Measurements from ENCODE around the gene NECAB3.

NECAB3 gene

DNA sequence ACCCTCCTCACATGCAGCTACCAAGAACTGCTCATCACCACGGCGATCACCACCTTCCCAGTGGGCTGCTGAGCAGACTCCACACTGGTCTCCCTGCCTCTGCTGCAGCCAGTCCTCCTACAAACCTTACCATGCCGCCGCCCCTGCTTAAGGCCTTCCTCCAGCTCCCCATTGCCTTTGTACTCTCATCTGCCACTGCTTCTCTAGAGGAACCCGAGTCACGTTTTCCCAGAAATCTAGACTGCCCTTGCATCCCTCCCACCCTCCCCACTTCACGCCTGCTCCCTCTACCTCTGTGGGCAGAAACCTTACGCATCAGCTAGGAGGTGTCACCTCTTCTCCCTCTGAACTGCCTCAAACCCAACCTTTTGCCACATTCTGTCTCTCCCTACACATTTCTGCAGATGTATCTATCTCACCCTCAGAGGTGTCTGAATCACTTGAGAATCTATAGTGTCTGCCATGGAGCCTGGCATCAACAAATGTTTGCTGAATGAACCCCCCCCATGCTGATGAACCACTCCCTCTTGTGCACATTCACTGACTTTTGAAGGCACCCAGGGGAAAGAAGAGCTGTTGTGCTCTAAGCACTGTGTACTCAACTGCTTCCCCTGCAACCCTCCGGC lies 7.6 kb upstream of the NECAB3 start:
- DNase-seq, result peak in 1 of 10 donors; percentile 77
- intact Hi-C loops (cut with DNase I), result no loop called here

DNA sequence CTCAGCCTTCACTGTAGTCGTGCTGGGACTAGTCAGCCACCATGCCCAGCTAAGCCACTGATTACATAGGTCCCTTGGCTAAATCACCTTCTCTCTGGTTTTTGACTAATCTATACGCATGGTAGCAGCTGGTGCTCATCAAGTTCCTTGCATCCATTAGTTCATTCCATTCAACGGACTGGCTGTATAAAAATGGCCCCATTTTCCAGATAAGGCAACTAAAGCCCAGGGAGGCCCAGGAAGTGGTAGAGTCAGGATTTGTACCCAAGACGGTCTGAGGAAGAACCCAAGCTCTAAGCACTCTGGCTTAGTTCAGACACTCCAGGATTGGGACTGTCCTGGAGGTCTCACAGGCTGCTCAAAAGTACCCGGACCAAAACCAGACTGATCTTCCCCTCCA lies 7.1 kb upstream of the NECAB3 start:
- no peak for DNase-seq

DNA sequence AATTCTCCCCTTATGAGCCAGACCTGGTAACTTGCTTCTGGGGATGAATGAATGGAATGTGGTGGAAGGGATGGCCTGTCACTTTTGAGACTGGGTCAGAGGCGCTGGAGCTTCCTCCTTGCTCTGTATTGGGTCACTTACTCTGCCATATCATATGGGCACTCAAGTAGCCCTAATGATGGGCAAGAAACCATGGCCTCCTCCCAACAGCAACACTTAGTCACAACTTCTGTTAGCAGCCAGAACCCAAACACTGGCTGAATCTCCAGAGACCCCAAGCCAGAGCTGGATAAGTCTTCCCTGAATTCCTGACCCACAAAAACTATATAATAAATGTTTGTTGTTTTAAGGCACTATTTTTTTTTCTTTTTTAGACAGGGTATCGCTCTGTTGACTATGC lies 6.5 kb upstream of the NECAB3 start:
- no peak for DNase-seq
- intact Hi-C loops (cut with DNase I), result no loop called here

More for the DNA sequence above, 7.1 kb upstream of the NECAB3 start:
- intact Hi-C loops (cut with DNase I), result no loop called here

DNA sequence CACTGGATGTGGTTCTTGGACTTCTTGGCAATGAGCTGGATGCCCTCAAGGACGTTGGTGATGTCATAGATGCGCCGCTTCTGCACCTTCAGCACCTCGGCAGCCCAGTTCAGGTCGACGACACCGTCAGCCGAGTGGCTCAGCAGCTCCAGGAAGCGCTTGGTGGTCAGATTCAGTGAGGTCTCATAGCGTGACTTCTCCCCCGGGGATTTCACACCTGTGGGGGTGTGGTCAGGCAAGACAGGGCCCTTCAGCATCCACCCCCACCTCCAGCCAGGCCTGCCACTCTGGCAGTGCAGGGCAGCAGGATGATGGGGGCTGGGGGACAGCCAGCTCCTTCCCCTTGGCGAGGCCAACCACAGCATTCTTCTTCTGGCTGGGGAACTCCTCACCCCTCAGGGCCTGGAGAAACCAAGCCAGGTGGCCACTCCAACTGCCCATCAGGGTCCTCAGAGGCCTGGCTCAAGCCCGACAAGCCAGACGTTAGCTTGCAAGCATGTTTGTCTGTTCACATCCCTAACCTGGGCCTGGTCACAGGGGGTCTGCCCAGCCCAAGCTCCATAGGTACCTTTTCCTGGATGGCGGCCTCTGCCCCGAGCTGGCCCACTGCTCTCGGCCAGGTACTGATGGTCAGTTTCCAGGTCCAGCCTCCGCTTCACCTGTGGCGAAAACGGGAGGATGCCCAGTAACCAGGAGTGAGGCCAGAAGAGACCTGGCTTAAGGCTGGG lies 5.7 kb upstream of the NECAB3 start:
- DNase-seq, result no peak
- intact Hi-C loops (cut with DNase I), result no loop called here

DNA sequence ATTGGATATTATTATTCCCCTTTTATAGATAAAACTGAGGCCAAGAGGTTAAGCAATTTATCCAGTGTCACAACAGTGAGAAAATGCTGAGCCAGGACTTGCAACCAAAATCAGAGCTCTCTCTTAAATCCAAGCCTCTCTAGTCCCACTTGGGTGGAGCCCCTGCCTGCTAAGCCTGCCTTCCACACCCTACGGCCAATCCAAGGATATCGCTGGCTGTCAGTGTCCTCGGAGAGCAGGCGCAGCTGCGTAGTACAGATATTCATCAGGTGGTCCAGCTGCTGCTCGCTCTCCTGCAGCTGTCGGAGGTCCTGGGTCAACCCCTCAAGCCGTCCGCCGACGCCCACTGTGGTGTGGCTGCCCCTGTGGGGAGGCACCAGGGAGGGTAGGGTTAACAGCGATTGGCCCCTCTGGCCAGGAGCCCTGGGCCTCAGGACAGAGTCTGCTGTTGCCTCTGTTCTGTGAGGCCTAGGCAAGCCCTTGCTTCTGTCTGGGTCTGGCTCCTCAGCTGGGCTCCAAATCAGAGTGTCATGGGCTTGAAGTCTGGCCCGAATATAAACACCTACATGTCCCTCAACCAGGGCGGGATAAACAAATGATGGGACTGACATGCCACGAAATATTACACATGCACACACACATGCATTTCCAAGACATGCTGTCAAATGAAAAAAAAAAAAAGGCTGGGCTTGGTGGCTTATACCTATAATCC lies 3.9 kb upstream of the NECAB3 start:
- intact Hi-C loops (cut with DNase I), result no loop called here
- peak in 1 of 10 donors; percentile 73 for DNase-seq

DNA sequence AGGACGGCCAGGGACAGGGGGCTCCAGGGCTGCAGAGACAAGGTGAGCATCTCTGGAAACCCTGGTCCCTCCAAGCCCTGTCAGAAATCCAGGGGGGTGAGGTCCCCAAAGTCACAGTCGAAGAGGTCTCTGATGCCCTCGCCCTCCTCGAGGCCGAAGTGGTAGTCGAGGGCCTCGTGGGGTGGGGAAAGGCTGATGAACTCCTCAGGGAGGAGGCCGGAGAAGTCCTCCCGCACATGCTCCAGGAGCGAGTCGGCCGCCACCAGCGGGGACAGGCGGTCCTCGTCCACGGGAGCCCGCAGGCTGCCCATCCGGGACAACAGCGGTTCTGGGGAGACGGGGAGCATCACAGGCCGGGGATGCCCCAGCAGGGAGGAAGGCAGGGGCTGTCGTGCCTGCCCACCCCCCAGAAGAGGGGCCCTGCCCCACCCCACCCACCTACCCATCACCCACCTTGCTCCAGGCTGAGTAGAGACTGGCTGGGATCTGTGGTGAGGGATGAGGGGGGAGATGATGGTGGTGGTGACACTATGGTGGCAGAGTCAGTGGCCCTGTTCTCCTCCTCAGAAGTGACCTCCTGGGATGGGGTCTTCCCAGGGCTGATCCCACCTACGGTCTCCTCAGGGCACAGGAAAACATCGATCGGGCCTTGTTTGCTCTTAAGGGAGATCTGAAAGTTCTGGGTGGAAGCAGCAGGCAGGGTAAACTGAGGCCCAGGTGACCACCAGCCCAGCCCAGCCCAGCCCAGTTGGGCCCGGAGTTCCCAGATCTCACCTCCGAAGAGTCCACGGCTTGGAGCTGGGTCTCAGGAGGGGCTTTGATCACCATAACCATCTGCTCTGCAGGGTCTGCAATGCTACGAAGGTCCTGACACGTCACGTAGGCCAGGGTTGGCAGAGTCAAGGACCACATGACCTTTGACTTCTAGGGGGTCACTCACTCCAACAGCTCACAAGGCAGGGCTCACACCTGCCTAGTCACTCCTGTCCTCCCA lies 2.7 kb upstream of the NECAB3 start:
- intact Hi-C loops (cut with DNase I), result no loop called here
- peak in 1 of 10 donors; percentile 82 for DNase-seq

DNA sequence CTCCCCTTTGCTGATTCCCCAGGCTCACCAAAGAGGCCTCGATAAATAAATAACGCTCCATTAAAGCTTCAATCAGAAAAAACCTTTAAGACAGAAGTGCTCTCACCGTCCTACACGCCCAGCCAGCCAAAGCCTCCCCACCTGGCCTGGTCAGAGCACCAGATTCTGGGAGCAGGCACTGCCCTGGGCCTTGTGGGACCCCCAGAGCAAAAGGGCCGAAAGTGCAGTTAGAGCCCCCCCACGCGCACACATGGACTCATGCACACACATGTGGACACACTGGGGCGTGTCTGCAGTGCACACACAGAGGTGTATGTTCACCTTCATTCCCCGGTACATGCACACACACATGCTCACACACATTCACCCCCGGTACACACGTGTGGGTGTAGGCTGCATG lies 1.9 kb upstream of the NECAB3 start:
- intact Hi-C loops (cut with DNase I), result no loop called here

DNA sequence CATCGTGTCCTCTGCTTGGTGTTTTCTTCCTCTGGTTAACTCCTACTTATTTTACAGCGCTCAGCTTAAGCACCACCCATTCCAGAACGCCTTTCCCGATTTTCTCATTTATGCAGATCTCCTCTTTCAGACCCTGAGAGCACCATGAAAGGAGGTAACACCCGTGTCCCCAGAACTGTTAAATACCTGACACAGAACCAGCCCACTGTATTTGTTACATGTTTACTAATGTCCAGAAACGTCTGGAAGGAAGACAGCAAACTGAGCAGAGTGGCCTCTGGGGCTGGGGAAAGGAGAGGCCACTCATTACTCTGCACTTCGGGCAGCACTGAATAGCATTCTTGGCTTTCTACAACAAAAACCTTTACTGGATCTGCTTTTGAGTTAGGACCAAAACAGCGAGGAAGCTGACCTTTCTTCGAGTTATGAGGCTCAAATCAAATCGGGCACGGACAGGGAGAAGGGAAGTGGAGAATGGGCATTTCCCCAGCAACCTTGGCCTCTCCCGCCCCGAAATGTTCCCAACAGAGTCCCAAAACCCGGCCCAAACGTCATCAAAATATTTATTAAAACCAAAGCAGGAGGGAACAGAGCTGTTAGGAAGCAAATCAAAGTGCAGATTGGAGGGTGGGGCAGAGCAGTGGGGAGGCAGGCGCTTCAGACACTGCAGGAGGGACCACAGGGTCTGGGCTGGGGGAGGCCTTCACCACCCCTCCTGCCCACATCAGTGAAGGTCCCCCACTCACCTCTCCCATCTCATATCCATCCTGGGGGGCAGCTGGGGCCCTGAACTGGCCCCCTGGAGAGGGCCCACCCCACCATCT lies 1.1 kb upstream of the NECAB3 start:
- no peak for DNase-seq
- intact Hi-C loops (cut with DNase I), result no loop called here

More for the DNA sequence above, 1.9 kb upstream of the NECAB3 start:
- DNase-seq, result no peak

DNA sequence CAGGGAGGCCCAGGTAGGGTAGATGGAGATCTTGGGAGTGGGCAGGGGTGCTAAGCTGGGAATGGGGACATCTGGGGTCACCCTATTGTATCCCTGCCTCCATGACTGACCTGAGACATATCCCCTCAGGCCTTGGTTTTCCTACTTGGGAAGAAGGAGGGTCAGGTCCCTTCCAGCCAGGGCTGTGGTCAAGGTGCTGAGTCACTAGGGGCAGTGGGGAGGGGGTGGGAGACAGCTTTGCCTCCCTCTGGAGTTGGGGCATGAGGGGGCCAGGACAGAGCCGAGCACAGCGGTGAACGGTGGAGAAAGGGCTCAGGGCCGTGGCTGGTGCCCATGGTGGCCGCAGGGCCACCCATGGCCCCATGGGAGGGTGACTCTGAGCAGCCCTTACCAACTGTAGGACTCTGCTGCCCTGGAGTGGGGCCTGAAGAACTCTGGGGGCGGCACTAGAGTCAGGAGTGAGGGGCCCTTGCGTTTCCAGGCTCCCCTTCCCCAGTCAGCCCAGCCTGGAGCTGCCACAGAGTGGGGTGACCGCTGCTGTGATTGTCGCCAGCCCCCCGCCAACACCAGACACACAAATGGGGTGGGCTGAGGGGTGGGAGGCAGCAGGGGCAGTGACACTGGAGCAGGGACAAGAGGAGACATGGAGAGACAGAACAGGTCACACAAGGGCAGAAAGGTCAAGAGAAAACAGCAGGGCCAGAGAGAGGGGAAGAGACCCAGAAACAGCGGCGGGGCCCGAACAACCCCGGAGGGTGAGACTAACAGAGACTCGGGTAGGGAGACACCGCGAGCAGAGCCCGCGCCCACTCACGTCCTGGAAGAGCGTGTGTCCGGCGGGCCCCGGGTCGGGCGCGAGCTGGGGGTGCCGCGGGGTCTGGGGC lies 576 bp downstream of the NECAB3 start:
- intact Hi-C loops (cut with DNase I), result no loop called here
- no peak for DNase-seq

DNA sequence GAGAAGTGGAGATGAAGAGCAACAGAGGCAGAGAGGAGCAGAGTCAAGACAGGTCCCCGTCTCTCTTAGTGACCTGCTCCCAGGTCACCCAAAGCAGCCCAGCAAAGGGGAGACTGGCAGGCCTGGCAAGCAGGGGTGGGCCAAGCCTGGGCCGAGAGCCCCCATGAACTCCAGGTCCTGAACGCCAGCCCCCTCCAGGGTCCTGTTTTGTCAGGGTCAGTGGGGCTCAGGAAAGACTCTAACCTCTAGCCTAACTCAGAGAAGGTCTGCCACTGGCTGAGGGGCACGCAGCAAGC lies 1.2 kb downstream of the NECAB3 start:
- intact Hi-C loops (cut with DNase I), result no loop called here
- DNase-seq, result no peak

DNA sequence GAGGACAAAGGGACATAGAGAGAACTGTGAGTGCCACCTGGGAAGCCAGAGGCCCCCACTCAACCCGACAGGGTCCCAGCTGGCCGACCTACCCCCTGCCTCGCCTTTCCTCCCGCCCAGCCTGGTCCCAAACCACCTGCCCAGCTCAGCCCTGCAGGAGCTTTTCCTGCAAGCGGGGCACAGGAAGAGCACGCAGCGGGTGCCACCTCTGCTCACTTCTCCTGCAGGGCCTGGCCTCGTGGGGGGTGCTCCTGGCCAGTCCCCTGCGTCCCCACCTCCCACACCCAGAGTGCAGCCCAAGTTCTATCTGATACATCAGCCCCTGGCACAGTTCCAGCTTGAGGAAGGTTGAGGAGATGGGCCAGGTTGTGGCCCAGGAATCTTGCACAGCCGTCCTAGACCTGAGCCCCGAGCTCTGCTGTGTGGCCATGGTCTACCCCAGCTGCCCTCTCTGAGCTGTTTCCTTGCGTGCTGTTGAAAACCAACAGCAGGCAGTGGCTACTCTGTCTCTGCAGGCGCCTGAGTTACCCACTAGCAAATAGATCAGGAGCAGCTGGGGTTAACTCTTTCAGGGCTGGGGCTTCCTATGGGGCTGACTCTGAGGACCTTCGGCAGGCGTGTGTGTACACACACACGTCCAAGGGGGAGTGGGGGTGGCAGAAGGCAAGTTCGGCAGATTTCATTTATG lies 1.7 kb downstream of the NECAB3 start:
- DNase-seq, result peak in 1 of 10 donors; percentile 82
- intact Hi-C loops (cut with DNase I), result no loop called here

DNA sequence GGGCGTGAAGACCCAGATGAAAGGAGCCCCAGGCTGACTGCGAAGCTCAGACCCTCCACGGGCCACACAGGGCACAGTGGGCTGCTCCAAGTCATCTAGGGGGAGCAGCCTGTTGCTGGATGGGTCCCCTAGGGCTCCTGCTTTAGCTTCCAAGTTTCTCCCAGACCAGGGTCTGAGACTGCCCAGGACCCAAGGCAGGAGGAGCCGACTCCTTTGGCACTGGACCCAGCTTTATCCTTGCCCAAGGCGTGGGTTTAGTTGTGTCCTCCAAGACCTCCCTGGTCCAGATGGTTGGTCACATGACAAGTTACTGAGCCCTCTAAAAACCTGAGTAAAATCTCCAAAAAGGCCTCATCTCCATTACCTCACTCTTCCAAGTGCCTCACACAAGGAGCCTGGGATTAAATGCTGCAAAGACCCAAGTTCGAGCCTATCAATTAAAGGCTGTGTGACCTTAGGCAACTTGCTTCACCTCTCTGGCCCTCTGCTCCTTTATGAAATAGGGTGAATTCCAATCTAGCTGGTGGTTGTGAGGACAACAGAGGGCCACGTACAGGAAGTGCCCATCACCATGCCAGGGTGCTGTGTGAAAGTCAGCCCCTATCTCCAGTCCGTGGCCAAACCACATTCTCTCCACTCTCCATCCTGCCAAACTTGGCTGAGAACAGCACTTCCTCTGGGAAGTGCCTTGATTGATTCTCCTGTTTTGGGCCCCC lies 2.5 kb downstream of the NECAB3 start:
- no peak for DNase-seq
- intact Hi-C loops (cut with DNase I), result no loop called here

DNA sequence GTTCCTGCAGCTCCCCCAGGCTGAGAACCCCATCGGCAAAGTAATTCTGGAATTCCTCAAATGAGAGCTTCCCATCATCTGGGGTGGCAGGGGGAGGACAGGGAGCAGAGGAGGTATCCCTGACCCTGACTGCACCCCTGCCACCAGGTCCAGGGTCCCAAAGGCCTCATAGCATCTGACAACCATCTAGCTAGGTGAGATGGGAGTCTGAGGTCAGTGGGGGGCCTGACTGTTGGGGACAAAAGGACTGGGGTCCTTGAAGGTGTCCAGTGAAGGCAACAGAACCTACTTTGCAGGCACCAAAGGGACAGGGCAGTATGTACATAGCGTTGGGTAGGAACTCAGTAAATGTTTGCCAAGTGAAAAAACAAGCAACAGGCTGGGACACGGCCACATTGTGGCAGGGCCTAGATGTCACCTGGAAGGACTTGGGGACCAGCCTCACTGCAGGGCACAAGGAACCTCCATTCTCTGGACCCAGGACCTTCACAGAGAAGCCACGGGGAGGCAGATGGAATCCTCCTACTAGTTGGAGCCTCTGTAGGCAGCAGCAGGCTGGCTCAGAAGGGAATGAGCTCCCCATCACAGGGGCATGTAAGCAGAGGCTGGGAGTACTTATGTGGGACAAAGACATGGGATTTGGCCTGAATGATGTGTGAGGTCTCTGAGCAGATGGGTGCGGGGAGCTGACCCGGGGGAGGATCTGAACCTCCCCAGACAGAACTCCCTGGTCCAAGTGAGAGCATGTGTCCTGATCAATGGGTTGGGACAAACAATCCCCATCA lies 3.3 kb downstream of the NECAB3 start:
- intact Hi-C loops (cut with DNase I), result no loop called here
- DNase-seq, result no peak

DNA sequence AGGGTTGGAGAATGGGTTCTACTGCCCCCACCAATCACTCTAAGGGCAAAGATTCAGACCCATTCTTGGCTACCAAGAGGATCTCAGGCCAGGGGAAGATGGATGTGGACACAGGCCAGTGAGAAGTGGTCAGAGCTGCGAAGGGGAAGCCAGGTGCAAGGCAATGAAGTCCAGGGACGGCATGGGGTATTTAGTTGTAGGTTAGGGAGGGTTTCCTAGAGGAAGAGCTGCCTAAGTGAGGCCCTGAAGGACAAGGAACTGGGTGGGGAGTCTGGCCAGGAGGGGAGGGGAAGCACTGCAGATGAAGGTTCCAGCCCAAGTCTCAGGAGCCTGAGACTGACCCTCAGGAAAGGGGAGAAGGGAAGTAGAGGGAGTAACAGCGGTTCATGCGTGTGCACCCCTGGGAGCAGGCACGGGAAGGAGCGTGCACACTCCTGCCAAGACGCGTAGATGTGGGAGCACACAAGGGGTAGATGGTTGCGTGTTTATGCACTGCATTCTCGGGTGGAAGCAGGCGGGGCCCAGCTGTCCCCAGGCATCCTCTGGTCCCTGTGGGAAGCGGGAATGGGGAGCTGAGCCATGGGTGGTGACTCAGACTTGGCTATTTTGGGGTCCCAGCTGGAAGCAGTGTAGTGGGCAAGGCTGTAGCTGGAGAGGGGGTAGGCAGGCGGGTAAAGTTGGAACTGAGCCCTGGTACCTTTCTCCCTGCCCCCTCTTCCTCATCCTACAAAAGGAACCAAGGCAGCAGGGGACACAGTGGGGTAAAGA lies 4.2 kb downstream of the NECAB3 start:
- DNase-seq, result peak in 7 of 10 donors; percentile 70 to 96 (median 84)
- intact Hi-C loops (cut with DNase I), result loop anchor here (5.0 kb wide), 2 partner anchors 62 to 213 kb away; partner anchors contain the start of gene ZNF341

DNA sequence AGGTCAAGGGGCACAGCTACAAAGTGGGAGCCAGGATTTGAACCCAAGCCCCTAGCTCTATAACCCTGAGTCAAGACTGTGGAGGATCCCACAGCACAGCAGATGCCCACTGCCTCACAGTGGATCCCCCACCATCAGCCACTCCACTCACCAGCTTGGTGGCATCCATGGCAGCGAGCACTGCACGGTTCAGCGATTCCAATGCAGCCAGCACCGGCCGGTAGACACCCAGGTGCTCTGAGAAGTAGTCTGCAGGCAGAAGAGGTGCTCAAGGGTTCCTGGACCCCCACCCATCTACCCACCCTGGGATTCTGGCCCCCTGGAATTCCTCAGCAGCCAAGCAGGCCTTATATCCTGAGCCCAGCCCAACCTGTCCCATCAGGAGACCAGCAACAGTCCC lies 5.0 kb downstream of the NECAB3 start:
- intact Hi-C loops (cut with DNase I), result loop anchor here (5.0 kb wide), 2 partner anchors 63 to 212 kb away; partner anchors contain the start of gene ZNF341
- no peak for DNase-seq
